Left ventricle myocardium inferior (tissue), 1 donor: ENCODE measurements around the gene ECEL1. TPM values are rescaled to one million over a fixed set of nuclear protein-coding genes. Genes with fewer than 3 reads are reported as not detected.
A peak's percentile ranks its signal among the peaks of the same experiment; 100 is the strongest.
"Not testable (repeated sequence)": the region's sequence is repeated elsewhere in the genome, so short reads cannot be mapped to it uniquely, and the experiment has no call there.

Source experiments
- DNase-seq: peaks from one replicate; pipeline ENCODE4 v3.0.0-alpha.2; 2020
- H3K27ac ChIP-seq: fragments of 200-600 bp; replicated peaks from 2 replicates; pipeline ENCODE4 v1.8.0; 2021
- H3K27me3 ChIP-seq: fragments of 200-600 bp; 2 replicates; pipeline ENCODE4 v1.8.0; 2021; ENCODE audit warnings: low read depth
- H3K36me3 ChIP-seq: fragments of 200-600 bp; 2 replicates; pipeline ENCODE4 v1.8.0; 2021
- H3K4me1 ChIP-seq: fragments of 200-600 bp; 2 replicates; pipeline ENCODE4 v1.8.0; 2021
- H3K4me3 ChIP-seq: fragments of 200-600 bp; 2 replicates; pipeline ENCODE4 v1.8.0; 2021; ENCODE audit warnings: mild to moderate bottlenecking, moderate library complexity
- H3K9me3 ChIP-seq: fragments of 200-600 bp; replicated peaks from 2 replicates; pipeline ENCODE4 v1.8.0; 2021
- intact Hi-C: fragments of 100-400 bp; cut with micrococcal nuclease; formaldehyde crosslinking; loops from one replicate; pipeline ENCODE4 v1.11.0; 2022
- total RNA-seq: library from RNA; stranded (reverse); fragmentation: NEBNext Ultra II Directional; extraction: Animal tissue kit (Norgen Biotek cat#: 25700); gene quantifications from one replicate; pipeline ENCODE4 v1.2.1, GENCODE V29; 2021
- TF ChIP-seq, protein P1 (sequence below): fragments of 200-600 bp; IDR thresholded peaks from 2 replicates; pipeline ENCODE4 v1.8.0; 2021; ENCODE audit warnings: antibody characterized with exemption, mild to moderate bottlenecking, borderline replicate concordance
- donor health status: DM: no; HTN: yes; CAD: no; lungs with severe emphysema.

ECEL1 gene
- total RNA-seq, 1 donor from 2014 or later = not detected

DNA sequence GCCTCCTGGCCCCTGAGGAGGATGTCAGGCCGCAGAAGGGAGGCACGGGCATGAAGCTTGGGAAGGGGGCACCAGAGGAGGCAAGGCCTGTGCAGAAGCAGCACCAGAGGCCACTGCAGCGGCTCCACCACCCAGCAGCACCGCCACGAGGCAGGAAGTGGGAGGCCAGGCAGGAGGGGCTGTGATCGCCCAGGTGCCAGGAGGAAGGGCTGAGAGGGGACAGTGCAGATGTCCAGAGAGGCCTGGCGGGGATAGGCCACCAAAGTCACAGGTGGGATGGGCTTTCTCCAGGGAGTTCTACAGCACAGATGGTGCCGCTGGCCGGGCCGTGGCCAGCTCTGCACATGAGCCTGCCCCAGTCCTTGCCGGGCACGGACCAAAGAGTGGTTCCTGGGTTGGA is 37.7 kb downstream of the ECEL1 start:
- intact Hi-C loops = no loop called here
- Histone ChIP-seq H3K27me3 (peaks cover 13% of the 10 kb centered on the region), H3K9me3 (no peaks in the 10 kb centered on the region), H3K4me1 (no peaks in the 10 kb centered on the region), H3K4me3 (no peak overlapping the region), H3K27ac (no peak overlapping the region), H3K36me3 (no peaks in the 10 kb centered on the region)
- no peak for DNase-seq
- TF ChIP-seq, protein P1, sequence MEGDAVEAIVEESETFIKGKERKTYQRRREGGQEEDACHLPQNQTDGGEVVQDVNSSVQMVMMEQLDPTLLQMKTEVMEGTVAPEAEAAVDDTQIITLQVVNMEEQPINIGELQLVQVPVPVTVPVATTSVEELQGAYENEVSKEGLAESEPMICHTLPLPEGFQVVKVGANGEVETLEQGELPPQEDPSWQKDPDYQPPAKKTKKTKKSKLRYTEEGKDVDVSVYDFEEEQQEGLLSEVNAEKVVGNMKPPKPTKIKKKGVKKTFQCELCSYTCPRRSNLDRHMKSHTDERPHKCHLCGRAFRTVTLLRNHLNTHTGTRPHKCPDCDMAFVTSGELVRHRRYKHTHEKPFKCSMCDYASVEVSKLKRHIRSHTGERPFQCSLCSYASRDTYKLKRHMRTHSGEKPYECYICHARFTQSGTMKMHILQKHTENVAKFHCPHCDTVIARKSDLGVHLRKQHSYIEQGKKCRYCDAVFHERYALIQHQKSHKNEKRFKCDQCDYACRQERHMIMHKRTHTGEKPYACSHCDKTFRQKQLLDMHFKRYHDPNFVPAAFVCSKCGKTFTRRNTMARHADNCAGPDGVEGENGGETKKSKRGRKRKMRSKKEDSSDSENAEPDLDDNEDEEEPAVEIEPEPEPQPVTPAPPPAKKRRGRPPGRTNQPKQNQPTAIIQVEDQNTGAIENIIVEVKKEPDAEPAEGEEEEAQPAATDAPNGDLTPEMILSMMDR = no peak

DNA sequence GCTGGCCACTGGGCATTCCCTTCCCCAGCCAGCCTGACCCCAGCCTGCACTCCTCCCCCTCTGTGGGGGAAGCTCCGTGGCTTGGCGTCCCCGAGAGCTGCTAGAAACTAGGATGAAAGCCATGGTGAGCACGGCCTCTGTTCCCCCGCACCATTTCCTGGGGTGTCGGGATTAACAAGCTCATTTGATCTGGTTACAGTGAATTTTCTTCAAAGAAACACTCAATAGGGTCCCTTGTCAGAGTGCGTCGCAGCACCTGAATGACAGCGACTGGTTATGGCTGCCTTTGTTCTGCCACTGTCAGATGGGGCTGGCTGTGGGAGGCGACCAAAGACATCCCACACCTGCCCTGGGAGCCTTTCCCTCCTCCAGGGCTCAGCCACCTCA is 39.3 kb downstream of the ECEL1 start:
- TF ChIP-seq, protein P1 = no peak
- Histone ChIP-seq H3K27ac (no peak overlapping the region), H3K4me1 (no peaks in the 10 kb centered on the region), H3K27me3 (no peaks in the 10 kb centered on the region), H3K36me3 (no peaks in the 10 kb centered on the region), H3K4me3 (no peak overlapping the region), H3K9me3 (no peaks in the 10 kb centered on the region)
- no peak for DNase-seq
- intact Hi-C loops = no loop called here

DNA sequence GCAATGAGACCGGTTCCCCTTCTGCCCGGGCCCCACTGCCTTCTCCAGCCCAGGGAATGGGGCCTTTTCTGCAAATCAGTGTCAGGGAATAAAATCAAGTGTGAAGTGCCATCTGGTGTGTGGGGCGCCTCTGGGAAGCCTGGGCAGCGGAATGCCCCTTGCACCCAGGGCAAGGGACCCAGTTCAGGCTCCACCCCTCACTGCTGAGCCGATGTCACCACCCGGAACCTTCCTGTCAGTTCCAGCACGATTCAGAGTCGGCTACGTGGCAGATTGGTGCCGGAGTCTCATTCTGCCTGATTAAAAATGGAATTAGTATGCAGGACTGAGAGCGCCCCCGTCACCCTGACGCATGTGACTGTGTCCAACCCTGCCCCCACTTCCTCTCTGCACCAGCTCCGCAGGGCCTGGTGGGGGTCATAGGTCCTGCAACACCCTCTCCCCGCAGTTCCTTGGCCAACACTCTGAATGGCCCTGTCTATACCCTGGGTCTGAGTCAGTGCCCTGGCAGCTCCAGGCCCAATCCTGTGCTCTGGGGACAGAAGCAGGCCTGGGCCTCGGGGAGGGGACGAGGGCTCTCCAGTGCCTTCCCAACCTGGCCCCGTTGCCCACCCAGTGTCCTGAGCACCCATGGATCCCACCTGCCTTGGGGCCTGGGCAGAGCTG is 39.9 kb downstream of the ECEL1 start:
- no peak overlapping the region for H3K27ac ChIP-seq
- H3K27me3 ChIP-seq = no peaks in the 10 kb centered on the region
- no peaks in the 10 kb centered on the region for H3K4me1 ChIP-seq
- TF ChIP-seq, protein P1 = no peak
- peak; percentile 12 for DNase-seq
- H3K36me3 ChIP-seq = no peaks in the 10 kb centered on the region
- intact Hi-C loops = no loop called here
- no peak overlapping the region for H3K4me3 ChIP-seq
- no peaks in the 10 kb centered on the region for H3K9me3 ChIP-seq

DNA sequence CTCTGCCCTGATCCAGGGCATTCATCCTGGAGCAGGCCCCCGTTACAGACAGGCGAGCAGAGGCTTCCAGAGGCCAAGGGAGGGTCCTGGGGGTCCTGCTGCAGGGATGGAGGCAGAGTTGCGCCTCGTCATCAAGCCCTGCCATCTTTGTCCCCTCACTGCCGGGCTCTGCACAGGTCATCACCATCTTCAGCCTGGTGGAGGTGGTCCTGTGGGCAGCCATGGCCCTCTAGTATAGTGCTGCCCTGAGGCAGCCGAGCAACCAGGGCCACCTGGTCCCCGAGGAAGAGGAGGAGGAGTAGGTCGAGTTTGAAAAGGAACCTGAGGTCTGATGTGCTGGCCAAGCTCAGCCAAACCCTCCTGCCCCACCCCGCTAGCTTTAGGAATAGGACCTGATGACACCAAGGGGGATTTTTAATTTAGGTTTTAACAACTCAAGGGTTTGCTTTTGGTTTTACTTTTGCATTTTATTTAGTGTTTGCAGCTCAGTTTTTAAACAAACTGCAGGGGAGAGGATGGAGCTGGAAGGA is 40.5 kb downstream of the ECEL1 start:
- Histone ChIP-seq H3K27ac (no peak overlapping the region), H3K4me3 (no peak overlapping the region), H3K27me3 (no peaks in the 10 kb centered on the region), H3K36me3 (no peaks in the 10 kb centered on the region), H3K9me3 (no peaks in the 10 kb centered on the region), H3K4me1 (no peaks in the 10 kb centered on the region)
- DNase-seq = no peak
- intact Hi-C loops = no loop called here
- TF ChIP-seq, protein P1 = no peak

DNA sequence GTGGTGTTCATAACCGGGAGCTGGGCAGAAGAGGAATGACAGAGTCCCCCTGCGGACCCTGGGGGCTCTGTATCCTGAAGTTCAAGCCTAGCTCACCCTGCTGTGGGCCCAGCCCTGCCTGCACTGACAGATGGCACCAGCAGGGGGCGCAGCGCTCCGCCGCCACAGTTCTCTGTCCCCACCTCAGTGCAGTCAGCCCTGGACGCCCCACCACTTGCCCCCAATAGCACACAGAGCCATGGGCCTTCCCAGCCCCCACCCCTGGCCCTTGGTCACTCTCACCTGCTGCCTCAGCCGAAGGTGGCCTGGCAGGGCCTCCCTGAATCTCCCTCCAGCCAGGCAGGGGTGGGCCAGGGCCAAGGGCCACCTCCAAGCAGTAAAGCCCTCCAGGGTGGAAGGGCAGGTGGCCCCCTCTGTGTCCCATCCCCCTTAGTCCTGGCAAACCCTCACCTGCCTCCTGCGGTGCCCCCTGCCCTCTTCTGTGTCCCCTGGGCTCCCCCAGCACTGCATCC is 41.3 kb downstream of the ECEL1 start:
- intact Hi-C loops, H3K4me3 ChIP-seq, H3K36me3 ChIP-seq, H3K4me1 ChIP-seq, DNase-seq, H3K27me3 ChIP-seq, H3K9me3 ChIP-seq, H3K27ac ChIP-seq: not testable (repeated sequence)
- TF ChIP-seq, protein P1 = peak; percentile 39

DNA sequence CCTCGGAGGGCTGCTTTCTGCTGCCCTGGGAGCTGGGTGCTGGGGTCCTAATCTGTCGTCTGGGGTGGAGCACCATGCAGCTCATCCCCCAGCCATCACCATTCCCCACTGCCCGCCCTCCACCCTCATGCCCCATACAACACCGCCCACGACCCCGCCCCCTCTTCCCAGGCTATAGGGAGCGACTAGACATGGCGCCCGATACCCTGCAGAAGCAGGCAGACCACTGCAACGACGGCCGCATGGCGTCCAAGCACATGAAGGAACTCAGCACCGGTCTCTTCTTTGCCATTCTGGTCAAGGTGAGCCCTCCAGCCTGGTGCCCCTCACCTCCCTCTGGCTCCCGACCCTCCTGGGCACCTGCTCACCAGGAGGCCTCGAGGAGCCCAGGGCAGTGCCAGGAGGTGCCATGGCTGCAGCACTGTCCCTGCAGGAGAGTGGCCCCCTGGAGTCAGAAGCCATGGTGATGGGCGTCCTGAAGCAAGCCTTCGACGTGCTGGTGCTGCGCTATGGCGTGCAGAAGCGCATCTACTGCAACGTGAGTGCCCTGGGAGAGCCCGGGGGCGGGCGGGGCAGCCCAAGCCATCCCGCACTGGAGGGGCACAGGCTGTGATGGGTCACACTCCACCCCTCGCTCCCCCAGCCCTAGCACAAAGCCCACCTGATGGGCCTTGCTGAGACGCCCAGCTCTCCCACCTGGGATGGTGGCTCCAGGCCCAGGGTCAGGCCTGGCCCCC is 42.3 kb downstream of the ECEL1 start:
- H3K4me3 ChIP-seq, H3K27me3 ChIP-seq, H3K27ac ChIP-seq, DNase-seq, H3K4me1 ChIP-seq, H3K36me3 ChIP-seq, intact Hi-C loops, H3K9me3 ChIP-seq: not testable (repeated sequence)
